ENCODE data around the gene CALR. TPM values are rescaled to one million over a fixed set of nuclear protein-coding genes. Genes with fewer than 3 reads are reported as not detected.

Gene CALR
- total RNA-seq, 1 donor from 2014 or later: 401 TPM

DNA sequence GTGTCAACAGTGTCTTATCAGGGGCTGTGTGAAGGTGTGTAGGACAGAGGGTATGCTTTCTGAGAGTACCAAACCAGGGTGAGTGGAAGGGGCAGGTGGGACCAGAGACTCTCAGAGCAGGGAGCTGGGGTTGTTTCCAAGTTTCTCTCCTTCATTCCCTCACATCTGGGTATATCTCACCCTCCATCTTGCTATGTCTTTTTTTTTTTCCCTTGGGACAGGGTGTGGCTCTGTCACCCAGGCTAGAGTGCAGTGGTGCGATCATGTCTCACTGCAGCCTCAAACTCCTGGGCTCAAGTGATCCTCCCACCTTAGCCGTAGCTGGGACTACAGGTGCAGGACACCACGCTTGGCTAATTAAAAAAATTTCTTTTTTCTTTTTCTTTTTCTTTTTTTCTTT is 41.6 kb downstream of the CALR start:
- DNase-seq: no peak

- DNase-seq: no peak
Measured at GRCh38 chr19:12982648-12983047, 44.2 kb downstream of the CALR start.

DNA sequence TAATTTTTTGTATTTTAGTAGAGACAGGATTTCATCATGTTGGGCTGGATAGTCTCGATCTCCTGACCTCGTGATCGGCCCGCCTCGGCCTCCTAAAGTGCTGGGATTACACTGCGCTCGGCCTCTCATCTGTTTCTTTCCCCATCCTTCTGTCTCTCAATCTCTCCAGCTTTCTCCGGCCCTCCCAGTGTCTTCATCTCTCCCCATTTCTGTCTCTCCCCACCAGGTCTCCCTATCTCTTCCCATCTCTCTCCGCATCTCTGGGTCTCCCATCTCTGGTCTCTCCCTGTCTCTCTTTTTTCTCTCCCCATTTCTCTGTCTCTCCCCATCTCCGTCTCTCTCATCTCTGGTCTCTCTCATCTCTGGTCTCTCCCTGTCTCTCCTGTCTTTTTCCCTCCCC is 44.7 kb downstream of the CALR start:
- DNase-seq: no peak

- peak; percentile 88 for DNase-seq
Measured at GRCh38 chr19:12983542-12984142, 45.2 kb downstream of the CALR start.

DNA sequence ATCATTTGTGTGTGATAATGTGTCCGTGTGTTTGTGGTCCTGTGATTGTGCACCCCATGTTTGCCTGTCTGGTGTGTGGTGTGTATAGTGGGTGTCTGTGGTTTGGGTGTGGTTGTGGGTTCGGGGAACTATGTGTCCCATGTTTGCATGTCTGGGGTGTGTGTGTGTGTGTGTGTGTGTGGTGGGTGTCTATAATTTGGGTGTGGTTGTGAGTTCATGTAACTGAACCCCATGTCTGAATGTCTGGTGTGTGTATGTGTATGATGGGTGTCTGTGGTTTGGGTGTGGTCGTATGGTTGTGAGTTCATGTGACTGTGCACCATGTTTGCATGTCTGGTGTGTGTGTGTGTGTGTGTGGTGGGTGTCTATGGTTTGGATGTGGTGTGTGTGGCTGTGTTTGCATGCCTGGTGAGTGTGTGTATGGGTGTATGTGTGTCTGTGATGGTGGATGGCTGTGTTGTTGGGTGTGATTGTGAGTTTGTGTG is 45.8 kb downstream of the CALR start:
- DNase-seq: no peak

DNA sequence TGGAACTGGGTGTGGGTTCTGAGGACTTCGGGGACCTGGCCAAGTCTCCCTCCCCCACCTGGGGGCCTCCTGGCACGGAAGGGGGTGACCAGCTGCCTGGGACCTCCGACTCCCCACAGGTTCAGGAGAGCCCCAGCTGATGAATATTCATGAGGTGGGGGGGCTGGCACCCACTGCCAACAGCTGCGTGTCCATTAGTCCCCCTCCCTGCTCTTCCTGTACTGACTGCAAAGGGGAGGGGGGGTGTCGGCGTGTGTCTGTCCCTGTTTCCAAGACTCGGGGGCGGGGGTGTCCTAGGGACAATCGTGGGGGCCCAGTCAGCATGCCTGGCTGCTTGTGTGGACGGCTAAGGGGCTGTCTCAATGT is 46.3 kb downstream of the CALR start:
- no peak for DNase-seq

- no peak for DNase-seq
Measured at GRCh38 chr19:12985049-12985776, 46.8 kb downstream of the CALR start.

- DNase-seq: no peak
Measured at GRCh38 chr19:12986726-12987125, 48.3 kb downstream of the CALR start.

DNA sequence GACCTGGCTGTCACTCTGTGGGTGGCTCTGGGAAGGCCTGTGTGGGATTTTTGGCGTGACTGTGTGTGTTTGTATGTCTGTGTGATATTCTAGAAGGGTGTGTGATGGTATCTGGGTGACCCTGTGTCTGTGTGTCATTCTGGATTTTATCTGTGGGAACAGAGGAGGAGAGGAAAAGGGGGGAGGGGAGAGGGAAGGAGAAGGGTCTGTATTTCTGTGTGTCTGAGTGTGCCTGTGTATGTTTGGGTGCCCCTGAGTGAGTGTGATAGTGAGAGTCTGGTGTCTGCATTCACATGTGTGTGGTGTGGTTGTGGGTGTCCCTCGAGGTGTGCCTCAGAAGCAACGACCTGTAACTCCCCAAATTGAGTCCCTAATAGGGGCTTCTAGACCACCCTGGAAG is 48.8 kb downstream of the CALR start:
- no peak for DNase-seq

DNA sequence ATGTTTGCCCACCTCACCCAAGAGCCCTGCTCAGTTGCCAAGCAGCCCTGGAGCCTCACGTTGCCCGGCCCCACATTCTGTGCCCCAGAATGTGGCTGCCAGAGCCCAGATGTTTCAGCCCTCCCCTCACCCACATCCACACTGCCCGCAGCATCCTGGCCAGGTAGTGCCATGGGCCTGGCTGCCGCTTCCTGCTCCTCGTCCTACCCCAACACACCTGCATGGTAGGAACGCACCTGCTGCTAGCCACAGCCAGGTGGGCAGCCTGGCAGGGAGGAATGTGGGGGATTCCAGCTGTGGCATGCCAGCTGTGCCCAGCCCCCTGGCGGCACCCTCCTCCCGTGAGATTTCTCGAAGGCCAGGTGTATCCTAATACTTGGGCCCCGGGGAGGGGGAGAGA is 49.4 kb downstream of the CALR start:
- no peak for DNase-seq

DNA sequence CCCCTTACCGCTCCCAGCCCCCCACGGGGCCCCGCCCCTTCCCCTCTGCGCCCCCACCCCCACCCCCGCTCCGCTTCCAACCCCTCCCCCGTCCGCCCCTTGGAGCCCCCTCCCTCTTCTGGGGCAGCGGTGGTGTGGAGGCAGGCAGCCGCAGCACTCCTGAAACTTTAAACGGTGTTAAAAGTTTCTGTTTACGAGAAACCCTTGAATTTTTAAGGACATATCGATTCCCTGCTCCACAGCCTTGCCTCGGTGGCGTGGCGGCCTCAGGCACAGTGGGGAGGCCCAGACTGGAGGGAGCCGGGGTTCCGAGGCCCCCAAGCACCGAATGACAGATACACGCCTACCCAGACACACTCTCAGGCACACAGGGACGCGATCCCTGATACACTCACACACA is 52.0 kb downstream of the CALR start:
- no peak for DNase-seq

DNA sequence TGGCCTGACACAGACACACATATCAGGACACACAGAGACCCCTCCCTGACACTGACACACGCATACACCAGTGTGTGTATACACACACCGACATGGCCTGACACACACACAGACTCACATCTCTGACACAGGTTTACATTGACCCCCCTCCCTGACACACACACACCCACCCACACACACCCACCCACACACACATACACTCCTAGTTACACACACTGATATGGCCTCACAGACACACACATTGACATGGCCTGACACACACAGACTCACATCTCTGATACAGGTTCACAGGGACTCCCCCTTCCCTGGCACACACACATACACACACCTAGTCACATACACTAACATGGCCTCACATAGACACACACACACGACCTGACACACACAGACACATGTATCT is 52.4 kb downstream of the CALR start:
- no peak for DNase-seq

DNA sequence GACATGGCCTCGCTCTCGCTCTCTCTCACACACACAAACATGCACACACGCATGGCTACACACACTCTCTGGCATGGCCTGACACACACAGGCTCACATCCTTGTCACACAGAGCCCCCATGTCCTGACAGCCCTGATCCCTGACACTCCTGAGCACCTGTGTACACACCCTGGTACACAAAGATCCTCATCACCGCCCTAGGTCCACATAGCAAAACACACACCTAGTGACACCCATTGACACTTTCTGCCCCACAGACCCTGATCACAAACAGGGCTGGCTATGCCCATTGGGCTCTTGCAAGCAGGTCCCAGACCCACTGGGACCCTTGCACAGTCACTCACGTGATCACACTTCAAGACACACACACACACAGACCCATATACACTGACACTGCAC is 52.9 kb downstream of the CALR start:
- DNase-seq: no peak

- no peak for DNase-seq
Measured at GRCh38 chr19:12992729-12993128, 54.3 kb downstream of the CALR start.

DNA sequence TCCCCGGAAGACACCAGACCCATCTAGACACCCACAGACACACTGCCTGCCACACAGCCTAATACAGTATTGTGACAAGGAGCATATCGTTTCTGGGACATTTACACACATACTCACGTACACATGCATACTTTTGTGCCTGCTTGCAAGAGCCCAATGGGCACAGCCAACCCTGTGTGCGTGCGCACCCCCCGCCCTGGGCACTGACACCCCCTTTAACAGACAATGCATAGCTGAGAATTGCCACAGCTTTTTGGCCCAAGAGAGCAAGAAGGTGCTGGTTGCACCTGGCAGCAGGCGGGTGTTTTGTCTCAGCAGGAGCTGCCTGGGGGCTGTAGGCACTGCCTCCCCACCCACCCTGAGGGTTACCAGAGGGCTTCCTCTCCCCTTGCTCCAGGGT is 55.2 kb downstream of the CALR start:
- DNase-seq: no peak

Small RNA genes within 50 kb of the gene (small RNA-seq; reads per million reads assigned to genes)
- gene MIR5695 (ENCODE audit: low replicate concordance): 0.47 reads per million, percentile 58 among the genes with 10 or more reads in this experiment
- gene MIR6515 (ENCODE audit: low replicate concordance): 0.12 reads per million

Other genes starting within 250 kb of the CALR start
- gene FBXW9, start 242.0 kb upstream of the CALR start, total RNA-seq: 3.5 TPM
- gene TNPO2, start 214.7 kb upstream of the CALR start, total RNA-seq: 31.6 TPM
- 98.1 TPM for gene TRIR, start 203.9 kb upstream of the CALR start, total RNA-seq
- gene GET3, start 201.1 kb upstream of the CALR start, total RNA-seq: 36.6 TPM
- 0.99 TPM for gene BEST2, start 186.8 kb upstream of the CALR start, total RNA-seq
- 31.8 TPM for gene HOOK2, start 163.1 kb upstream of the CALR start, total RNA-seq
- 151 TPM for gene JUNB, start 147.1 kb upstream of the CALR start, total RNA-seq
- gene PRDX2, start 136.8 kb upstream of the CALR start, total RNA-seq: 164 TPM
- gene THSD8, start 136.5 kb upstream of the CALR start, total RNA-seq: 0.39 TPM
- 7.2 TPM for gene RNASEH2A, start 132.0 kb upstream of the CALR start, total RNA-seq
- gene RTBDN, start 104.0 kb upstream of the CALR start, total RNA-seq: not detected
- 0.49 TPM for gene MAST1, start 100.1 kb upstream of the CALR start, total RNA-seq
- 14.1 TPM for gene DNASE2, start 57.2 kb upstream of the CALR start, total RNA-seq
- 1.7 TPM for gene KLF1, start 51.4 kb upstream of the CALR start, total RNA-seq
- gene GCDH, start 47.4 kb upstream of the CALR start, total RNA-seq: 20.4 TPM
- 0.39 TPM for gene SYCE2, start 19.3 kb upstream of the CALR start, total RNA-seq
- 21.6 TPM for gene FARSA, start 4.9 kb upstream of the CALR start, total RNA-seq
- gene RAD23A, start 7.3 kb downstream of the CALR start, total RNA-seq: 42.5 TPM
- gene GADD45GIP1, start 18.6 kb downstream of the CALR start, total RNA-seq: 13.9 TPM
- not detected for gene DAND5, start 31.0 kb downstream of the CALR start, total RNA-seq
- gene NFIX, start 56.9 kb downstream of the CALR start, total RNA-seq: 75.5 TPM
- 8.1 TPM for gene LYL1, start 164.2 kb downstream of the CALR start, total RNA-seq
- 16.9 TPM for gene TRMT1, start 178.1 kb downstream of the CALR start, total RNA-seq
- gene NACC1, start 179.7 kb downstream of the CALR start, total RNA-seq: 6.6 TPM
- 36.2 TPM for gene STX10, start 211.8 kb downstream of the CALR start, total RNA-seq
- 33.5 TPM for gene IER2, start 211.8 kb downstream of the CALR start, total RNA-seq

Measured in skin of body (tissue), 3 donors.